Measurements from ENCODE around the gene FBXO24. TPM values are rescaled to one million over a fixed set of nuclear protein-coding genes. Genes with fewer than 3 reads are reported as not detected.
A peak's percentile ranks its signal among the peaks of the same experiment; 100 is the strongest.

Gene FBXO24
- total and polyA plus RNA-seq, 9 of the 15 experiments (the other 6 are each of a cell fraction or from before 2014, with no cell fraction given): 0.17 to 0.95 (median 0.50) TPM

DNA sequence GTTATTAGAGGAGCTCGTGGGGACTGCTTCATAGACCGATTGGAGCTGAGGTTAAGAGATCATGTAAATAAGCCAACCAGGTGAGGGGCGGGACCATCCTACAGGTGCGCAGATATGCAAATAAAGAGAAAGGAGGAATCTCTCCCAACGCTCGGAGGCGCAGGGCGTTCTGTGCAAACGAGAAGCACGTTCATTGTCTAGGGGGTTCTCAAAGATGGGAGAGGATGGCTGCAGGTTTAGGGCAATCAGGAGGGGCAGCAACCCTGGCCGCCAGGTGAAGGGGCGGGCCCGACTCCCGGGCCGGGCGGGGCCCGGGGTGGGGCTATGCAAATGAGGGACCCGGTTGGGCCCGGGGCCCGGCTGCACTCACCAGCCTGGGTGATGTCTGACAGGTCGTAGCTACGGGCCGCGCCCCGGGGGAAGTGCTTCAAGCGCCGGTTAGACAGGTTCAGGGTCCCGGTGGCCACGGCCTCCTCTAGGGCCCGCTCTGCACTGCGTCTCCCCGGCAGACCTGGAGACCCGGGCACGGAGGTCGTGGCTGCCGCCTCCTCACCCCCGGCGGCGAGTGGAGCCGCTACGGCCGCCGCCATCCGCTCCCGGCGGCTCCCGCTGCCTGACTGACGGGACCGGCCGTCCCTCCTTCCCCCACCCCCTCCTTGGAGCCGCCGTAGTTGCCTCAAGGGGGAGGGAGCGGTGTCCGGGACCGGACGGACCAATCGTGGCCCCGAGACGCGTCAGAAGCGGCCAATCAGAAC, 440 bp upstream of the FBXO24 start, which contains the start of gene LRCH4 (continued):
- TF ChIP-seq, protein P1, sequence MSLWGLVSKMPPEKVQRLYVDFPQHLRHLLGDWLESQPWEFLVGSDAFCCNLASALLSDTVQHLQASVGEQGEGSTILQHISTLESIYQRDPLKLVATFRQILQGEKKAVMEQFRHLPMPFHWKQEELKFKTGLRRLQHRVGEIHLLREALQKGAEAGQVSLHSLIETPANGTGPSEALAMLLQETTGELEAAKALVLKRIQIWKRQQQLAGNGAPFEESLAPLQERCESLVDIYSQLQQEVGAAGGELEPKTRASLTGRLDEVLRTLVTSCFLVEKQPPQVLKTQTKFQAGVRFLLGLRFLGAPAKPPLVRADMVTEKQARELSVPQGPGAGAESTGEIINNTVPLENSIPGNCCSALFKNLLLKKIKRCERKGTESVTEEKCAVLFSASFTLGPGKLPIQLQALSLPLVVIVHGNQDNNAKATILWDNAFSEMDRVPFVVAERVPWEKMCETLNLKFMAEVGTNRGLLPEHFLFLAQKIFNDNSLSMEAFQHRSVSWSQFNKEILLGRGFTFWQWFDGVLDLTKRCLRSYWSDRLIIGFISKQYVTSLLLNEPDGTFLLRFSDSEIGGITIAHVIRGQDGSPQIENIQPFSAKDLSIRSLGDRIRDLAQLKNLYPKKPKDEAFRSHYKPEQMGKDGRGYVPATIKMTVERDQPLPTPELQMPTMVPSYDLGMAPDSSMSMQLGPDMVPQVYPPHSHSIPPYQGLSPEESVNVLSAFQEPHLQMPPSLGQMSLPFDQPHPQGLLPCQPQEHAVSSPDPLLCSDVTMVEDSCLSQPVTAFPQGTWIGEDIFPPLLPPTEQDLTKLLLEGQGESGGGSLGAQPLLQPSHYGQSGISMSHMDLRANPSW (CRISPR knock-in tag; IDR thresholded peaks at IDR 0.05): no peak
- TF ChIP-seq FIP1L1 (IDR thresholded peaks at IDR 0.05; ENCODE audit: low read depth, low read length, poor library complexity, severe bottlenecking) (peak; percentile 95), PTBP1 (IDR thresholded peaks at IDR 0.05; ENCODE audit: low read depth, low read length) (0 out of 2 replicates have a peak, but pooled peaks have one; percentile 51), ARID2 (IDR thresholded peaks at IDR 0.05) (no peak), ZNF263 (CRISPR knock-in tag; IDR thresholded peaks at IDR 0.05; ENCODE audit: borderline replicate concordance) (no peak), ETV5 (CRISPR knock-in tag; IDR thresholded peaks at IDR 0.05; ENCODE audit: low read depth) (no peak), POU5F1 (IDR thresholded peaks at IDR 0.05; ENCODE audit: borderline replicate concordance, low read depth, low read length, partially characterized antibody) (peak; percentile 91), ZNF445 (CRISPR knock-in tag; IDR thresholded peaks at IDR 0.05; ENCODE audit: low read depth) (peak; percentile 61; the same call in 1 of the 2 replicates), TAF1 (IDR thresholded peaks at IDR 0.05; ENCODE audit: control insufficient read depth, extremely low read depth, insufficient read depth, low read length, severe bottlenecking) (peak; percentile 95), TSC22D4 (tag; IDR thresholded peaks at IDR 0.05) (no peak), CC2D1A (IDR thresholded peaks at IDR 0.05) (peak; percentile 85; the same call in 1 of the 2 replicates), NR4A1 (CRISPR knock-in tag; IDR thresholded peaks at IDR 0.05) (0 out of 2 replicates have a peak, but pooled peaks have one; percentile 22), NR4A1 (tag; IDR thresholded peaks at IDR 0.05) (peak; percentile 86), NCOA6 (IDR thresholded peaks at IDR 0.05) (no peak), ZSCAN32 (CRISPR knock-in tag; IDR thresholded peaks at IDR 0.05) (no peak)
- TF ChIP-seq, protein P2, sequence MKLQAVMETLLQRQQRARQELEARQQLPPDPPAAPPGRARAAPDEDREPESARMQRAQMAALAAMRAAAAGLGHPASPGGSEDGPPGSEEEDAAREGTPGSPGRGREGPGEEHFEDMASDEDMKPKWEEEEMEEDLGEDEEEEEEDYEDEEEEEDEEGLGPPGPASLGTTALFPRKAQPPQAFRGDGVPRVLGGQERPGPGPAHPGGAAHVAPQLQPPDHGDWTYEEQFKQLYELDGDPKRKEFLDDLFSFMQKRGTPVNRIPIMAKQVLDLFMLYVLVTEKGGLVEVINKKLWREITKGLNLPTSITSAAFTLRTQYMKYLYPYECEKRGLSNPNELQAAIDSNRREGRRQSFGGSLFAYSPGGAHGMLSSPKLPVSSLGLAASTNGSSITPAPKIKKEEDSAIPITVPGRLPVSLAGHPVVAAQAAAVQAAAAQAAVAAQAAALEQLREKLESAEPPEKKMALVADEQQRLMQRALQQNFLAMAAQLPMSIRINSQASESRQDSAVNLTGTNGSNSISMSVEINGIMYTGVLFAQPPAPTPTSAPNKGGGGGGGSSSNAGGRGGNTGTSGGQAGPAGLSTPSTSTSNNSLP (IDR thresholded peaks at IDR 0.05; ENCODE audit: borderline replicate concordance, low read depth, low read length): no peak
- TF ChIP-seq, protein P3, sequence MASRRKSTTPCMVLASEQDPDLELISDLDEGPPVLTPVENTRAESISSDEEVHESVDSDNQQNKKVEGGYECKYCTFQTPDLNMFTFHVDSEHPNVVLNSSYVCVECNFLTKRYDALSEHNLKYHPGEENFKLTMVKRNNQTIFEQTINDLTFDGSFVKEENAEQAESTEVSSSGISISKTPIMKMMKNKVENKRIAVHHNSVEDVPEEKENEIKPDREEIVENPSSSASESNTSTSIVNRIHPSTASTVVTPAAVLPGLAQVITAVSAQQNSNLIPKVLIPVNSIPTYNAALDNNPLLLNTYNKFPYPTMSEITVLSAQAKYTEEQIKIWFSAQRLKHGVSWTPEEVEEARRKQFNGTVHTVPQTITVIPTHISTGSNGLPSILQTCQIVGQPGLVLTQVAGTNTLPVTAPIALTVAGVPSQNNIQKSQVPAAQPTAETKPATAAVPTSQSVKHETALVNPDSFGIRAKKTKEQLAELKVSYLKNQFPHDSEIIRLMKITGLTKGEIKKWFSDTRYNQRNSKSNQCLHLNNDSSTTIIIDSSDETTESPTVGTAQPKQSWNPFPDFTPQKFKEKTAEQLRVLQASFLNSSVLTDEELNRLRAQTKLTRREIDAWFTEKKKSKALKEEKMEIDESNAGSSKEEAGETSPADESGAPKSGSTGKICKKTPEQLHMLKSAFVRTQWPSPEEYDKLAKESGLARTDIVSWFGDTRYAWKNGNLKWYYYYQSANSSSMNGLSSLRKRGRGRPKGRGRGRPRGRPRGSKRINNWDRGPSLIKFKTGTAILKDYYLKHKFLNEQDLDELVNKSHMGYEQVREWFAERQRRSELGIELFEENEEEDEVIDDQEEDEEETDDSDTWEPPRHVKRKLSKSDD (conservative IDR thresholded peaks at IDR 0.05; ENCODE audit: low read length): no peak
- TF ChIP-seq, protein P4, sequence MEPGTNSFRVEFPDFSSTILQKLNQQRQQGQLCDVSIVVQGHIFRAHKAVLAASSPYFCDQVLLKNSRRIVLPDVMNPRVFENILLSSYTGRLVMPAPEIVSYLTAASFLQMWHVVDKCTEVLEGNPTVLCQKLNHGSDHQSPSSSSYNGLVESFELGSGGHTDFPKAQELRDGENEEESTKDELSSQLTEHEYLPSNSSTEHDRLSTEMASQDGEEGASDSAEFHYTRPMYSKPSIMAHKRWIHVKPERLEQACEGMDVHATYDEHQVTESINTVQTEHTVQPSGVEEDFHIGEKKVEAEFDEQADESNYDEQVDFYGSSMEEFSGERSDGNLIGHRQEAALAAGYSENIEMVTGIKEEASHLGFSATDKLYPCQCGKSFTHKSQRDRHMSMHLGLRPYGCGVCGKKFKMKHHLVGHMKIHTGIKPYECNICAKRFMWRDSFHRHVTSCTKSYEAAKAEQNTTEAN (CRISPR knock-in tag; IDR thresholded peaks at IDR 0.05): no peak
- TF ChIP-seq, protein P5, sequence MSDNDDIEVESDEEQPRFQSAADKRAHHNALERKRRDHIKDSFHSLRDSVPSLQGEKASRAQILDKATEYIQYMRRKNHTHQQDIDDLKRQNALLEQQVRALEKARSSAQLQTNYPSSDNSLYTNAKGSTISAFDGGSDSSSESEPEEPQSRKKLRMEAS (CRISPR knock-in tag; IDR thresholded peaks at IDR 0.05): peak; percentile 62; the same call in 1 of the 2 replicates
